Keratinocyte (primary cell): ENCODE data around the gene BAIAP2. TPM values are rescaled to one million over a fixed set of nuclear protein-coding genes. Genes with fewer than 3 reads are reported as not detected.

Source experiments
- DNase-seq: peaks from one replicate; pipeline ENCODE4 v3.0.0-alpha.2; 2011; ENCODE audit warnings: low read depth, missing footprints, low spot score
- FAIRE-seq: peaks from 2 replicates; lab custom pipeline; 2011; peaks lifted over from hg19 to GRCh38; lab: Jason Lieb, UNC
- H2AFZ ChIP-seq: 2 replicates; pipeline ENCODE4 v1.6.0; 2012; ENCODE audit warnings: low read length, control low read depth, inconsistent platforms; ENCODE audit not compliant: control insufficient read depth
- H3K27ac ChIP-seq: 2 replicates; pipeline ENCODE4 v1.5.1; 2011; ENCODE audit warnings: low read length; ENCODE audit not compliant: control insufficient read depth, insufficient read depth
- H3K27me3 ChIP-seq: 3 replicates; pipeline ENCODE4 v1.6.0; 2011; ENCODE audit warnings: low read length; ENCODE audit not compliant: control insufficient read depth, insufficient read depth; ENCODE audit errors: extremely low read depth
- H3K36me3 ChIP-seq, 2 experiments: 2 replicates in 1 of 2; 3 replicates in 1 of 2; pipeline ENCODE4 v1.5.1; 2011; ENCODE audit warnings: low read length in 2 of 2, mild to moderate bottlenecking in 1 of 2; ENCODE audit not compliant: control insufficient read depth in 2 of 2, insufficient read depth in 2 of 2; ENCODE audit errors: extremely low read depth in 1 of 2
- H3K4me1 ChIP-seq: 3 replicates; pipeline ENCODE4 v1.5.1; 2011; ENCODE audit warnings: low read length; ENCODE audit not compliant: control insufficient read depth, insufficient read depth; ENCODE audit errors: extremely low read depth
- H3K4me2 ChIP-seq: 3 replicates; pipeline ENCODE4 v1.6.0; 2011; ENCODE audit warnings: low read depth, low read length; ENCODE audit not compliant: control insufficient read depth, insufficient read depth; ENCODE audit errors: extremely low read depth
- H3K4me3 ChIP-seq, 3 experiments: fragments of 200-600 bp in 1 of 3; sonication (generic) in 1 of 3; 2 replicates in 2 of 3; 3 replicates in 1 of 3; pipeline ENCODE4 v1.5.1; 2011 to 2016; ENCODE audit warnings: low read length in 3 of 3, mild to moderate bottlenecking in 3 of 3, control low read depth in 2 of 3, inconsistent platforms in 1 of 3, low read depth in 1 of 3, mixed read lengths in 1 of 3, mixed run types in 1 of 3, moderate library complexity in 1 of 3; ENCODE audit not compliant: control insufficient read depth in 2 of 3, insufficient read depth in 2 of 3; ENCODE audit errors: extremely low read depth in 1 of 3
- H3K79me2 ChIP-seq: 2 replicates; pipeline ENCODE4 v1.6.0; 2012; ENCODE audit warnings: low read length; ENCODE audit not compliant: control insufficient read depth, insufficient read depth
- H3K9ac ChIP-seq: 3 replicates; pipeline ENCODE4 v1.6.0; 2011; ENCODE audit warnings: low read length; ENCODE audit not compliant: control insufficient read depth, insufficient read depth; ENCODE audit errors: extremely low read depth
- H3K9me1 ChIP-seq: 3 replicates; pipeline ENCODE4 v1.6.0; 2011; ENCODE audit warnings: low read length; ENCODE audit not compliant: control insufficient read depth, insufficient read depth; ENCODE audit errors: extremely low read depth
- H3K9me3 ChIP-seq: 2 replicates; pipeline ENCODE4 v1.5.1; 2012; ENCODE audit warnings: low read depth, low read length; ENCODE audit not compliant: control insufficient read depth
- H4K20me1 ChIP-seq: 3 replicates; pipeline ENCODE4 v1.6.0; 2011; ENCODE audit warnings: low read length; ENCODE audit not compliant: control insufficient read depth, insufficient read depth; ENCODE audit errors: extremely low read depth
- CTCF ChIP-seq, 3 experiments: IDR thresholded peaks in 1 of 3; conservative IDR thresholded peaks in 1 of 3; optimal IDR thresholded peaks in 1 of 3; 2 replicates in 2 of 3; 3 replicates in 1 of 3; pipeline versions ENCODE3 to v1.5.1; 2011; ENCODE audit warnings: low read length in 3 of 3, mild to moderate bottlenecking in 3 of 3, moderate library complexity in 2 of 3, control low read depth in 1 of 3, inconsistent platforms in 1 of 3; ENCODE audit not compliant: insufficient read depth in 2 of 3; ENCODE audit errors: extremely low read depth in 1 of 3
- EZH2 ChIP-seq: IDR thresholded peaks from one replicate; pipeline ENCODE4 v1.6.1; 2012; ENCODE audit warnings: inconsistent platforms, mild to moderate bottlenecking, low read length, moderate library complexity
- dilution Hi-C: fragments of 300-500 bp; cut with MboI; formaldehyde crosslinking; loops from one replicate; pipeline ENCODE4 v1.7.0; 2020; ENCODE audit warnings: low sequenced_read_pairs; ENCODE audit not compliant: extremely low pct_ligation_motif_present
- polyA plus RNA-seq, 5 experiments: library from polyadenylated mRNA; depleted of rRNA in 3 of 5; stranded (reverse) in 3 of 5; stranded (forward) in 1 of 5; unstranded in 1 of 5; fragments of >200 nt; gene quantifications; 1 replicate in 1 of 5; 2 replicates in 3 of 5; 3 replicates in 1 of 5; pipeline versions ENCODE4 v1.2.1 to v1.2.3, GENCODE V29; 2011 to 2012; ENCODE audit warnings: missing spikeins in 2 of 5, low read depth in 1 of 5, low replicate concordance in 1 of 5

BAIAP2 gene
- polyA plus RNA-seq, 1 donor (not counting 4 experiments of a cell fraction or from before 2014, with no cell fraction given) = 56.7 TPM

- Histone ChIP-seq H3K36me3 (no peaks in the 10 kb centered on the region), H4K20me1 (no peaks in the 10 kb centered on the region), H3K9me3 (peaks cover 7% of the 10 kb centered on the region), H3K9me1 (no peaks in the 10 kb centered on the region), H3K4me1 (no peaks in the 10 kb centered on the region), H3K27ac (no peak overlapping the region), H3K9ac (no peak overlapping the region), H3K4me2 (no peak overlapping the region), H3K27me3 (peaks cover 25% of the 10 kb centered on the region), H3K4me3 (no peak overlapping the region), H3K79me2 (no peaks in the 10 kb centered on the region), H2AFZ (no peak overlapping the region)
- dilution Hi-C loops = no loop called here
- TF ChIP-seq CTCF (optimal IDR thresholded peaks at IDR 0.05 in 1 of 3, IDR thresholded peaks at IDR 0.05 in 1 of 3, conservative IDR thresholded peaks at IDR 0.05 in 1 of 3; ENCODE audit: extremely low read depth in 1 of 3, insufficient read depth in 2 of 3, low read length in 3 of 3) = no peak
- no peak for TF ChIP-seq EZH2
- DNase-seq (no peak), FAIRE-seq (no peak)
Observed at GRCh38 chr17:81136366-81136765, 101.4 kb downstream of the BAIAP2 start.

- H3K36me3 ChIP-seq = no peaks in the 10 kb centered on the region
- H4K20me1 ChIP-seq = no peaks in the 10 kb centered on the region
- H3K27me3 ChIP-seq = peaks cover 26% of the 10 kb centered on the region
- dilution Hi-C loops = no loop called here
- no peaks in the 10 kb centered on the region for H3K9me1 ChIP-seq
- H3K9me3 ChIP-seq = peaks cover 7% of the 10 kb centered on the region
- DNase-seq = no peak
- H3K79me2 ChIP-seq = no peaks in the 10 kb centered on the region
- H3K4me2 ChIP-seq = no peak overlapping the region
- FAIRE-seq = no peak
- H3K27ac ChIP-seq = no peak overlapping the region
- no peak overlapping the region for H3K9ac ChIP-seq
- no peak for TF ChIP-seq EZH2
- no peak for TF ChIP-seq CTCF (optimal IDR thresholded peaks at IDR 0.05 in 1 of 3, IDR thresholded peaks at IDR 0.05 in 1 of 3, conservative IDR thresholded peaks at IDR 0.05 in 1 of 3; ENCODE audit: extremely low read depth in 1 of 3, insufficient read depth in 2 of 3, low read length in 3 of 3)
- H3K4me1 ChIP-seq = no peaks in the 10 kb centered on the region
- no peak overlapping the region for H2AFZ ChIP-seq
- no peak overlapping the region for H3K4me3 ChIP-seq
Observed at GRCh38 chr17:81137248-81137647, 102.3 kb downstream of the BAIAP2 start.
